H7 (cell line): ENCODE measurements around the gene CCDC38. TPM values are rescaled to one million over a fixed set of nuclear protein-coding genes. Genes with fewer than 3 reads are reported as not detected.

ENCODE experiments used
- total RNA-seq: library from RNA; depleted of rRNA; stranded (reverse); fragments of >200 nt; shearing (Covaris generic); gene quantifications from 2 replicates; pipeline ENCODE4 v1.2.3, GENCODE V29; 2014; rRNA removed

The CCDC38 gene
- total RNA-seq, 1 experiment from 2014 or later: not detected

Other genes with a start within 250 kb of the CCDC38 start
- gene NTN4, start 151.8 kb downstream of the CCDC38 start, total RNA-seq: 1.2 and 1.4 TPM in 2 replicates
- gene SNRPF, start 83.7 kb downstream of the CCDC38 start, total RNA-seq: 33.2 and 33.8 TPM in 2 replicates
- 0.41 and 1.0 TPM in 2 replicates for gene AMDHD1, start 717 bp upstream of the CCDC38 start, total RNA-seq
- gene HAL, start 53.7 kb upstream of the CCDC38 start, total RNA-seq: 0.10 and 0.15 TPM in 2 replicates
- 98.7 and 134 TPM in 2 replicates for gene LTA4H, start 93.0 kb upstream of the CCDC38 start, total RNA-seq